GM12878 (cell line): ENCODE measurements around the gene RNU6-9. TPM values are rescaled to one million over a fixed set of nuclear protein-coding genes. Genes with fewer than 3 reads are reported as not detected.

Experiments used
- ATAC-seq: fragments of 200-7000 bp; cut with Tn5 transposase; 3 replicates; pipeline ENCODE4 v1.9.1; 2020; ENCODE audit warnings: mild to moderate bottlenecking, moderate library complexity
- BruUV-seq: library from RNA; stranded (reverse); fragments of 400-500 nt; replicated peaks from 2 replicates; lab custom pipeline; 2021; lab: Mats Ljungman, UMichigan
- CTCF ChIA-PET: fragments of 300-600 bp; sonication (Branson Sonifier 250); formaldehyde crosslinking; extraction: SDS; loops from one replicate; lab custom pipeline; 2021; ENCODE audit warnings: inconsistent platforms; lab: Yijun Ruan, JAX
- POLR2A ChIA-PET: fragments of 350-600 bp; formaldehyde crosslinking; extraction: SDS; loops from one replicate; lab custom pipeline; 2021; ENCODE audit warnings: inconsistent platforms; lab: Charles Lee
- RAD21 ChIA-PET: fragments of 300-600 bp; sonication (Branson Sonifier 250); formaldehyde crosslinking; loops from one replicate; lab custom pipeline; 2023; ENCODE audit warnings: antibody characterized with exemption; ENCODE audit not compliant: unreplicated experiment; lab: Charles Lee
- SMC1A ChIA-PET: fragments of 300-600 bp; sonication (Branson Sonifier 250); formaldehyde crosslinking; loops from one replicate; lab custom pipeline; 2023; ENCODE audit not compliant: unreplicated experiment, uncharacterized antibody; lab: Charles Lee
- DNase-seq: peaks from one replicate; pipeline ENCODE4 v3.0.0-alpha.2; 2011; ENCODE audit warnings: low read depth, low spot score
- FAIRE-seq: peaks from 3 replicates; lab custom pipeline; 2011; peaks lifted over from hg19 to GRCh38; lab: Jason Lieb, UNC
- H2AFZ ChIP-seq: 2 replicates; pipeline ENCODE4 v1.6.0; 2011; ENCODE audit warnings: low read depth, low read length, control low read depth; ENCODE audit not compliant: control insufficient read depth
- H3K27ac ChIP-seq: 2 replicates; pipeline ENCODE4 v1.5.1; 2011; ENCODE audit warnings: control low read depth; ENCODE audit not compliant: control insufficient read depth, insufficient read depth
- H3K27me3 ChIP-seq, 2 experiments: replicated peaks in 1 of 2; 2 replicates each; pipeline versions ENCODE4 v1.6.0 to v1.6.1; 2011; ENCODE audit warnings: low read length in 1 of 2; ENCODE audit not compliant: control insufficient read depth in 2 of 2, insufficient read depth in 2 of 2
- H3K36me3 ChIP-seq, 2 experiments: 2 replicates each; pipeline ENCODE4 v1.5.1; 2011; ENCODE audit warnings: low read length in 1 of 2; ENCODE audit not compliant: control insufficient read depth in 2 of 2, insufficient read depth in 2 of 2
- H3K4me1 ChIP-seq: 2 replicates; pipeline ENCODE4 v1.6.1; 2011; ENCODE audit warnings: mild to moderate bottlenecking, low read length, moderate library complexity, mixed read lengths; ENCODE audit not compliant: control insufficient read depth, insufficient read depth
- H3K4me2 ChIP-seq: 2 replicates; pipeline ENCODE4 v1.6.0; 2011; ENCODE audit warnings: control low read depth; ENCODE audit not compliant: control insufficient read depth, insufficient read depth
- H3K4me3 ChIP-seq: fragments of 200-600 bp; sonication (generic); 2 replicates; pipeline ENCODE4 v1.5.1; 2016
- H3K79me2 ChIP-seq: 2 replicates; pipeline ENCODE4 v1.6.0; 2011; ENCODE audit warnings: low read length; ENCODE audit not compliant: control insufficient read depth, insufficient read depth
- H3K9ac ChIP-seq: 2 replicates; pipeline ENCODE4 v1.8.0; 2011; ENCODE audit warnings: low read length, control low read depth, mixed read lengths; ENCODE audit not compliant: control insufficient read depth, insufficient read depth
- H3K9me3 ChIP-seq: replicated peaks from 3 replicates; pipeline ENCODE4 v1.5.1; 2011; ENCODE audit warnings: mild to moderate bottlenecking, low read length; ENCODE audit not compliant: control insufficient read depth, insufficient read depth
- H4K20me1 ChIP-seq: 2 replicates; pipeline ENCODE4 v1.6.0; 2011; ENCODE audit not compliant: control insufficient read depth, insufficient read depth
- LARP7 ChIP-seq: fragments of 450-650 bp; IDR thresholded peaks from 2 replicates; pipeline ENCODE4 v1.6.1; 2017; ENCODE audit warnings: mild to moderate bottlenecking
- NFXL1 ChIP-seq: fragments of 450-650 bp; IDR thresholded peaks from 2 replicates; pipeline ENCODE4 v1.6.1; 2017; ENCODE audit warnings: antibody characterized with exemption, mild to moderate bottlenecking, borderline replicate concordance
- PAX8 ChIP-seq: fragments of 450-650 bp; IDR thresholded peaks from 2 replicates; pipeline ENCODE4 v1.6.1; 2017; ENCODE audit warnings: mild to moderate bottlenecking, moderate library complexity
- RAD21 ChIP-seq: IDR thresholded peaks from 2 replicates; pipeline ENCODE4 v1.6.1; 2011; ENCODE audit warnings: mild to moderate bottlenecking, low read depth, low read length, moderate library complexity; ENCODE audit not compliant: insufficient read depth
- WGBS: methylation state at CpG from one replicate; pipeline ENCODE4 v1.1.6; 2016; ENCODE audit warnings: low lambda C conversion rate; ENCODE audit not compliant: insufficient replicate concordance, insufficient coverage; ENCODE audit errors: missing lambda C conversion rate; 5-methylcytosine and 5-hydroxymethylcytosine counted together
- in situ Hi-C: fragments of 300-500 bp; cut with MboI; formaldehyde crosslinking; loops from 9 replicates; pipeline ENCODE4 v1.14.3; 2018; ENCODE audit warnings: mixed read lengths
- intact Hi-C: fragments of 100-400 bp; cut with micrococcal nuclease; formaldehyde crosslinking; loops from one replicate; pipeline ENCODE4 v1.14.2; 2022; ENCODE audit not compliant: unreplicated experiment
- polyA plus RNA-seq, 11 experiments: library from polyadenylated mRNA; depleted of rRNA in 4 of 11; unstranded in 6 of 11; stranded (reverse) in 5 of 11; fragments of >200 nt; fragmentation: Nextera tagmentation in 4 of 11; fragmentation: Illumina TruSeq in 1 of 11; extraction: Ambion mirVana in 4 of 11; extraction: Trizol in 1 of 11; gene quantifications; 1 replicate in 1 of 11; 2 replicates in 10 of 11; pipeline versions ENCODE4 v1.2.1 to v1.2.3, GENCODE V29; 2011 to 2016; ENCODE audit warnings: inconsistent platforms in 2 of 11, missing spikeins in 2 of 11, low read depth in 1 of 11
- total RNA-seq, 4 experiments: library from RNA; depleted of rRNA in 3 of 4; stranded (reverse); fragments of >200 nt in 3 of 4; fragmentation: Illumina TruSeq in 1 of 4; extraction: Trizol in 1 of 4; gene quantifications; 2 replicates each; pipeline versions ENCODE4 v1.2.1 to v1.2.3, GENCODE V29; 2013 to 2021
- TF ChIP-seq, protein P1 (sequence below), 3 experiments: IDR thresholded peaks in 2 of 3; conservative IDR thresholded peaks in 1 of 3; 2 replicates each; pipeline ENCODE4 v1.5.1; 2011; ENCODE audit warnings: low read depth in 3 of 3, low read length in 3 of 3, mild to moderate bottlenecking in 3 of 3, control low read depth in 2 of 3, moderate library complexity in 2 of 3, inconsistent platforms in 1 of 3, mixed read lengths in 1 of 3; ENCODE audit not compliant: control insufficient read depth in 2 of 3, insufficient read depth in 1 of 3; ENCODE audit errors: extremely low read depth in 1 of 3
- TF ChIP-seq, protein P2 (sequence below): fragments of 450-650 bp; IDR thresholded peaks from 2 replicates; pipeline ENCODE4 v1.6.1; 2017; ENCODE audit warnings: mild to moderate bottlenecking

Gene RNU6-9
- total and polyA plus RNA-seq, 10 of the 15 experiments (the other 5 are each of a cell fraction or from before 2014, with no cell fraction given): not detected

DNA sequence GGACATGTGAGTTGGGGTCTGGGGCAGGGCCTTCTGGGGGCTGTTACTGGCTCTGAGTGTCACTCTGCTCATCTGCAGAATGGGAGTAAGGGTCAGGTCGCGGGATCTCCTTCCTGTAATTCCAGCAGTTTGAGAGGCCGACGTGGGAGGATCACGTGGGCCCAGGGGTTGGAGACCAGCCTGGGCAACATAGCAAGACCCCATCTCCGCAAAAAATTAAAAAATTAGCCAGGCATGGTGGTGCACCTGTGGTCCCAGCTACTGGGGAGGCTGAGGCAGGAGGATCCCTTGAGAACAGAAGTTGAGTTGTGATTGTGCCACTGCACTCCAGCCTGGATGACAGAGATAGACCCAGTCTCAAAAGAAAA is 36.6 kb downstream of the RNU6-9 start (continued):
- TF ChIP-seq RAD21: no peak

DNA sequence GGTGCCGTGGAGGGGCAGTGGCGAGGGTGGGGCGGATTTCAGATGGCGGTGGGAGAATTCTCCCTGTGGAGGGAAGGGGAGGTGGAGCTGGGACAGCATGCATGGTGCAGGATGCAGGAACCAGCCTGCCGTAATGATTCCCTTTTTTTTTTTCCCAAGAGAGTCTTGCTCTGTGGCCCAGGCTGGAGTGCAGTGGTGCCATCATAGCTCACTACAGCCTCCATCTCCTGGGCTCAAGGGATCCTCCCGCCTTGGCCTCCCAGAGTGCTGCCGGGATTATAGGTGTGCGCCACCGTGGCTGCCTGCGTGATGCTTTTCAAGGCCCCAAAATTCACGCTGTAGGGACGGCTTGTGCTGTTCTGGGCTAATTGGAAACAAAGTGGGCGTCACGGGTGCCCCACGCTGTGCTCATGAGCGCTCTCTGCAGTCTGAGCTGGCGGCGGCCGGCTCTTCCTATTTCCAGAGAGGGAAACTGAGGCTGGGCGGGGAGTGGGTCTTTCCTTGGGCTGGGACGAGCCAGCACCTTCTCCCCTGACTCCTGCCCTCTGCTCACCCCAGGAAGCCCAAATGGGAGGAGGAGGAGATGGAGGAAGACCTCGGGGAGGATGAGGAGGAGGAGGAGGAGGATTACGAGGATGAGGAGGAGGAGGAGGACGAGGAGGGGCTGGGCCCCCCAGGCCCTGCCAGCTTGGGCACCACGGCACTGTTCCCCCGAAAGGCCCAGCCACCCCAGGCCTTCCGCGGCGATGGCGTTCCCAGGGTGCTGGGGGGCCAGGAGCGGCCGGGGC is 38.8 kb downstream of the RNU6-9 start:
- peak overlapping the region; percentile 86 for H3K4me2 ChIP-seq
- H3K79me2 ChIP-seq: peaks cover 64% of the 10 kb centered on the region
- H4K20me1 ChIP-seq: no peaks in the 10 kb centered on the region
- DNase-seq: no peak
- peaks cover 17% of the 10 kb centered on the region for H3K4me1 ChIP-seq
- H3K27ac ChIP-seq: peak overlapping the region; percentile 47; the same call in 1 of the 2 replicates
- peaks cover under 1% of the 10 kb centered on the region; the same call in 2 of the 3 replicates for H3K9me3 ChIP-seq
- H3K36me3 ChIP-seq: peaks cover 7 to 21% of the 10 kb centered on the region in 2 experiments
- SMC1A ChIA-PET: interaction anchor here (0.9 to 1.6 kb wide), 4 partner anchors 8 to 50 kb away, joined by 3 to 8 read pairs (median 4); no protein-coding TSS in a partner anchor
- no peaks in the 10 kb centered on the region for H3K27me3 ChIP-seq
- H2AFZ ChIP-seq: no peak overlapping the region
- in situ Hi-C loops: no loop called here
- POLR2A ChIA-PET: interaction anchor here (1.2 to 1.6 kb wide), 3 partner anchors 16 to 252 kb away, joined by 3 to 4 read pairs (median 4); no protein-coding TSS in a partner anchor
- peak overlapping the region; percentile 67; the same call in 1 of the 2 replicates for H3K9ac ChIP-seq
- intact Hi-C loops: no loop called here
- CTCF ChIA-PET: interaction anchor here (0.9 to 2.2 kb wide), 4 partner anchors 30 to 52 kb away, joined by 3 to 10 read pairs (median 5); partner anchors contain the start of gene WDR18
- H3K4me3 ChIP-seq: peak overlapping the region; percentile 65
- WGBS: 50% methylated on average over 31 of the region's 32 CpGs
- no TSS peak for BruUV-seq
- TF ChIP-seq PAX8 (no peak), LARP7 (no peak), NFXL1 (peak; percentile 52; the same call in 1 of the 2 replicates)
- TF ChIP-seq, protein P1, sequence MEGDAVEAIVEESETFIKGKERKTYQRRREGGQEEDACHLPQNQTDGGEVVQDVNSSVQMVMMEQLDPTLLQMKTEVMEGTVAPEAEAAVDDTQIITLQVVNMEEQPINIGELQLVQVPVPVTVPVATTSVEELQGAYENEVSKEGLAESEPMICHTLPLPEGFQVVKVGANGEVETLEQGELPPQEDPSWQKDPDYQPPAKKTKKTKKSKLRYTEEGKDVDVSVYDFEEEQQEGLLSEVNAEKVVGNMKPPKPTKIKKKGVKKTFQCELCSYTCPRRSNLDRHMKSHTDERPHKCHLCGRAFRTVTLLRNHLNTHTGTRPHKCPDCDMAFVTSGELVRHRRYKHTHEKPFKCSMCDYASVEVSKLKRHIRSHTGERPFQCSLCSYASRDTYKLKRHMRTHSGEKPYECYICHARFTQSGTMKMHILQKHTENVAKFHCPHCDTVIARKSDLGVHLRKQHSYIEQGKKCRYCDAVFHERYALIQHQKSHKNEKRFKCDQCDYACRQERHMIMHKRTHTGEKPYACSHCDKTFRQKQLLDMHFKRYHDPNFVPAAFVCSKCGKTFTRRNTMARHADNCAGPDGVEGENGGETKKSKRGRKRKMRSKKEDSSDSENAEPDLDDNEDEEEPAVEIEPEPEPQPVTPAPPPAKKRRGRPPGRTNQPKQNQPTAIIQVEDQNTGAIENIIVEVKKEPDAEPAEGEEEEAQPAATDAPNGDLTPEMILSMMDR (IDR thresholded peaks at IDR 0.05 in 2 of 3, conservative IDR thresholded peaks at IDR 0.05 in 1 of 3; ENCODE audit: control insufficient read depth in 2 of 3, extremely low read depth in 1 of 3, insufficient read depth in 1 of 3, low read depth in 3 of 3, low read length in 3 of 3): 0 out of 6 replicates have a peak, but pooled peaks of 1 of the 3 experiments have one; percentile 8
- TF ChIP-seq, protein P2, sequence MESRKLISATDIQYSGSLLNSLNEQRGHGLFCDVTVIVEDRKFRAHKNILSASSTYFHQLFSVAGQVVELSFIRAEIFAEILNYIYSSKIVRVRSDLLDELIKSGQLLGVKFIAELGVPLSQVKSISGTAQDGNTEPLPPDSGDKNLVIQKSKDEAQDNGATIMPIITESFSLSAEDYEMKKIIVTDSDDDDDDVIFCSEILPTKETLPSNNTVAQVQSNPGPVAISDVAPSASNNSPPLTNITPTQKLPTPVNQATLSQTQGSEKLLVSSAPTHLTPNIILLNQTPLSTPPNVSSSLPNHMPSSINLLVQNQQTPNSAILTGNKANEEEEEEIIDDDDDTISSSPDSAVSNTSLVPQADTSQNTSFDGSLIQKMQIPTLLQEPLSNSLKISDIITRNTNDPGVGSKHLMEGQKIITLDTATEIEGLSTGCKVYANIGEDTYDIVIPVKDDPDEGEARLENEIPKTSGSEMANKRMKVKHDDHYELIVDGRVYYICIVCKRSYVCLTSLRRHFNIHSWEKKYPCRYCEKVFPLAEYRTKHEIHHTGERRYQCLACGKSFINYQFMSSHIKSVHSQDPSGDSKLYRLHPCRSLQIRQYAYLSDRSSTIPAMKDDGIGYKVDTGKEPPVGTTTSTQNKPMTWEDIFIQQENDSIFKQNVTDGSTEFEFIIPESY: peak; percentile 91
- ATAC-seq: no peak
- FAIRE-seq: no peak
- RAD21 ChIA-PET: interaction anchor here (0.7 to 2.4 kb wide), 5 partner anchors 9 to 52 kb away, joined by 3 to 10 read pairs (median 7); partner anchors contain the start of gene WDR18
